Measurements from ENCODE around the gene SOX8. TPM values are rescaled to one million over a fixed set of nuclear protein-coding genes. Genes with fewer than 3 reads are reported as not detected.

SOX8 gene
- total RNA-seq, 1 donor from 2014 or later, result 0.74 TPM

DNA sequence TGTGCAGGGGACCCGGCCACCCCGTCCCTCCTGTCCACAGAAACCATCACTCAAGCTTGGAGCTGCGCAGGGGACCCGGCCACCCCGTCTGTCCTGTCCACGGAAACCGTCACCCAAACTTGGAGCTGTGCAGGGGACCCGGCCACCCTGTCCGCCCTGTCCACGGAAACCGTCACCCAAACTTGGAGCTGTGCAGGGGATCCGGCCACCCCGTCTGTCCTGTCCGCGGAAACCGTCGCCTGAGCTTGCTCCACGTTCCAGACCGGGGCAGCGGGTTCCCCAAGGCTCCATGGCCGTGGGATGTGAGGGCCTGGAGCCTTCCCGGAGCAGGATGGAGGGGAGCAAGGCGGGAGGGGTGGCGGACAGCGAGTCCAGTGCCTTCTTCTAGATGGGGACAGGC is 25.2 kb downstream of the SOX8 start:
- no peak overlapping the region for H3K4me3 ChIP-seq
- H3K9me3 ChIP-seq, result no peaks in the 10 kb centered on the region
- no peak for TF ChIP-seq POLR2A (IDR thresholded peaks at IDR 0.05)
- TF ChIP-seq, protein P1, sequence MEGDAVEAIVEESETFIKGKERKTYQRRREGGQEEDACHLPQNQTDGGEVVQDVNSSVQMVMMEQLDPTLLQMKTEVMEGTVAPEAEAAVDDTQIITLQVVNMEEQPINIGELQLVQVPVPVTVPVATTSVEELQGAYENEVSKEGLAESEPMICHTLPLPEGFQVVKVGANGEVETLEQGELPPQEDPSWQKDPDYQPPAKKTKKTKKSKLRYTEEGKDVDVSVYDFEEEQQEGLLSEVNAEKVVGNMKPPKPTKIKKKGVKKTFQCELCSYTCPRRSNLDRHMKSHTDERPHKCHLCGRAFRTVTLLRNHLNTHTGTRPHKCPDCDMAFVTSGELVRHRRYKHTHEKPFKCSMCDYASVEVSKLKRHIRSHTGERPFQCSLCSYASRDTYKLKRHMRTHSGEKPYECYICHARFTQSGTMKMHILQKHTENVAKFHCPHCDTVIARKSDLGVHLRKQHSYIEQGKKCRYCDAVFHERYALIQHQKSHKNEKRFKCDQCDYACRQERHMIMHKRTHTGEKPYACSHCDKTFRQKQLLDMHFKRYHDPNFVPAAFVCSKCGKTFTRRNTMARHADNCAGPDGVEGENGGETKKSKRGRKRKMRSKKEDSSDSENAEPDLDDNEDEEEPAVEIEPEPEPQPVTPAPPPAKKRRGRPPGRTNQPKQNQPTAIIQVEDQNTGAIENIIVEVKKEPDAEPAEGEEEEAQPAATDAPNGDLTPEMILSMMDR (IDR thresholded peaks at IDR 0.05), result no peak
- TF ChIP-seq POLR2AphosphoS5 (IDR thresholded peaks at IDR 0.05; ENCODE audit: insufficient read depth in 1 of 2, low read depth in 1 of 2), result no peak
- intact Hi-C loops (cut with DNase I), result no loop called here
- no peak for DNase-seq (ENCODE audit: extremely low spot score in 2 of 2)
- no peak overlapping the region for H3K27ac ChIP-seq
- H3K27me3 ChIP-seq, result no peaks in the 10 kb centered on the region
- H3K4me1 ChIP-seq, result peaks cover 8% of the 10 kb centered on the region
- no peaks in the 10 kb centered on the region for H3K36me3 ChIP-seq

DNA sequence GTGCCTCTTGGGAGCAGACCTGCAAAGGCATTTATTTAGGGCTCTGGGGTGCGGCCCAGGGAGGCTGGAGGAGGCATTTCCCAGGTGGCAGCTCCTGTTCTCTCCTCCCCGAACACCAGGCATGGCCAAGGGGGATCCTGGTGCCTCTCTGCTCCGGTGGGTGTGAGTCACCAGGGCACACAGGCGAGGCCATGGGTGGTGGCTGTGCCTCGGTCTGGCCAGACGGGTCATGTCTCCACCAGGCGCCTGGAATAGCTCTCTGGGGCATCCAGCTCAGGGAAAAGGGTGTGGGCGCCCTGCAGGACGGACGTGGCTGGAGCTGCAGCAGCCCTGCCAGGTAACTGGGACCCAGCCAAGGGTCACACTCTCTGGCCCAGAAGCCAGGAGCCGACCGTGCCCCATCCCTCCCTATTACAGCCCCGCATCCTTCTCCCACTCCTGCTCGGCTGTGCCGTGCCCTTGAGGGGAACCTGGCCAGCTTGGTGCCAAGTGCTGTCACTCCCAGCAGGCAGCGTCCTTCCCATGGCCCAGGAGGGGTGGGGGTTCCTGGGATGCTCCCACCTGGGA is 25.8 kb downstream of the SOX8 start:
- TF ChIP-seq, protein P1 (IDR thresholded peaks at IDR 0.05), result no peak
- no peak for TF ChIP-seq POLR2AphosphoS5 (IDR thresholded peaks at IDR 0.05; ENCODE audit: insufficient read depth in 1 of 2, low read depth in 1 of 2)
- TF ChIP-seq POLR2A (IDR thresholded peaks at IDR 0.05), result no peak
- Histone ChIP-seq H3K36me3 (no peaks in the 10 kb centered on the region), H3K4me3 (no peak overlapping the region), H3K9me3 (no peaks in the 10 kb centered on the region), H3K27me3 (no peaks in the 10 kb centered on the region), H3K27ac (no peak overlapping the region), H3K4me1 (peaks cover 8% of the 10 kb centered on the region)
- intact Hi-C loops (cut with DNase I), result no loop called here
- DNase-seq (ENCODE audit: extremely low spot score in 2 of 2), result no peak

DNA sequence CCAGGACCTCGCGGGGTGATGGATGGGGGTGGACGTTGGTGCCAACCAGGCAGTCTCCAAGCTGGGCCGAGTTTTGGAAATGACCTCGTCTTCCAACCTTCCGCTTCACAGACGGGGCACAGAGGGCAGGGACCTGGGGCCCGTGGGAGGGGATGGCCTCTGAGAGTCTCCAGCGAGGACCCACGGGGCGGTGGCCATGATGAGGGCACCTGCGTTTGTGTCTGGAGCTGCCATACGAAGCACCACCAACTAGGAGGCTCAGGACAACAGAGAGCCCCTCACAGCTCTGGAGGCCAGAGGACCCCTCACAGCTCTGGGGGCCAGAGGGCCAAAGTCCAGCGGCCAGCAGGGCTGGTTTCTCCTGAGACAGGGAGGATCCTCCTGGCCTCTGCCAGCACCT is 26.5 kb downstream of the SOX8 start:
- Histone ChIP-seq H3K4me1 (peaks cover 3% of the 10 kb centered on the region), H3K4me3 (no peak overlapping the region), H3K27ac (no peak overlapping the region), H3K36me3 (no peaks in the 10 kb centered on the region), H3K9me3 (no peaks in the 10 kb centered on the region), H3K27me3 (no peaks in the 10 kb centered on the region)
- DNase-seq (ENCODE audit: extremely low spot score in 2 of 2), result no peak
- TF ChIP-seq POLR2A (IDR thresholded peaks at IDR 0.05) (no peak), POLR2AphosphoS5 (IDR thresholded peaks at IDR 0.05; ENCODE audit: insufficient read depth in 1 of 2, low read depth in 1 of 2) (no peak)
- TF ChIP-seq, protein P1 (IDR thresholded peaks at IDR 0.05), result no peak
- intact Hi-C loops (cut with DNase I), result no loop called here

- DNase-seq (ENCODE audit: extremely low spot score in 2 of 2), result no peak
- no peaks in the 10 kb centered on the region for H3K27me3 ChIP-seq
- no peaks in the 10 kb centered on the region for H3K36me3 ChIP-seq
- H3K27ac ChIP-seq, result no peak overlapping the region
- no peak overlapping the region for H3K4me3 ChIP-seq
- TF ChIP-seq POLR2AphosphoS5 (IDR thresholded peaks at IDR 0.05; ENCODE audit: insufficient read depth in 1 of 2, low read depth in 1 of 2) (no peak), POLR2A (IDR thresholded peaks at IDR 0.05) (no peak)
- TF ChIP-seq, protein P1 (IDR thresholded peaks at IDR 0.05), result no peak
- no peaks in the 10 kb centered on the region for H3K4me1 ChIP-seq
- intact Hi-C loops (cut with DNase I), result no loop called here
- no peaks in the 10 kb centered on the region for H3K9me3 ChIP-seq
Observed at GRCh38 chr16:1009358-1010150, 28.0 kb downstream of the SOX8 start.

DNA sequence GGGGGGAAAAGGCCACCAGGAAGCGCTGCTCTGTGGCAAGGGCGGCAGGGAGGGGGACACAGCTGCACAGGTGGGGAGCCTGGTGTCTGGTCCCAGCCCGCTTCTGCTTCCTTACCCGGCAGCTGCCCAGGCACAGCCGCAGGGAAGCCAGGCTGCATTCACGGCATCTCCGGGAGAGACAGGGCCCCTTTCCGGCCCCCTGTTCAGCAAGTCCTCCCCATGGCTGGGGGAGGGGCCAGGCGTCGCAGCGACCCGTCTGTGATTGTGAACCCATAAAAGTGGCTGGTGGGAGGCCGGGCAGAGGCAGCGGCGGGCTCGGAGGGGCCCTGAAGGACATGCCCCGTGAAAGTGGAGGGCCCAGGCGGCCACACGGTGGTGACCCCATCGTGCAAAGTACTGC is 28.7 kb downstream of the SOX8 start:
- Histone ChIP-seq H3K4me3 (no peak overlapping the region), H3K4me1 (no peaks in the 10 kb centered on the region), H3K9me3 (no peaks in the 10 kb centered on the region), H3K36me3 (no peaks in the 10 kb centered on the region), H3K27me3 (no peaks in the 10 kb centered on the region), H3K27ac (no peak overlapping the region)
- DNase-seq (ENCODE audit: extremely low spot score in 2 of 2), result no peak
- no peak for TF ChIP-seq POLR2AphosphoS5 (IDR thresholded peaks at IDR 0.05; ENCODE audit: insufficient read depth in 1 of 2, low read depth in 1 of 2)
- no peak for TF ChIP-seq POLR2A (IDR thresholded peaks at IDR 0.05)
- TF ChIP-seq, protein P1 (IDR thresholded peaks at IDR 0.05), result no peak
- intact Hi-C loops (cut with DNase I), result no loop called here
